GM12892 (cell line): ENCODE data around the gene NKD1.

ENCODE experiments used
- POLR2A ChIP-seq: IDR thresholded peaks from 2 replicates; pipeline ENCODE4 v1.6.1; 2011; ENCODE audit warnings: low read depth, low read length, control low read depth
- POLR2AphosphoS5 ChIP-seq: IDR thresholded peaks from 2 replicates; pipeline ENCODE4 v1.6.1; 2011; ENCODE audit warnings: low read depth, low read length, control low read depth
- TAF1 ChIP-seq: IDR thresholded peaks from 2 replicates; pipeline ENCODE4 v1.6.1; 2011; ENCODE audit warnings: low read depth, mild to moderate bottlenecking, control low read depth, low read length, borderline replicate concordance

- TF ChIP-seq POLR2A (no peak), TAF1 (no peak), POLR2AphosphoS5 (no peak)
Observed at GRCh38 chr16:50668368-50669008, 120.3 kb downstream of the NKD1 start.
